ENCODE data around the gene P2RX3. TPM values are rescaled to one million over a fixed set of nuclear protein-coding genes. Genes with fewer than 3 reads are reported as not detected.
"Not testable (repeated sequence)": the region's sequence is repeated elsewhere in the genome, so short reads cannot be mapped to it uniquely, and the experiment has no call there.

Gene P2RX3
- total RNA-seq (1.5 TPM), polyA plus RNA-seq (ENCODE audit: insufficient read depth in 1 of 8, insufficient read length in 8 of 8, low replicate concordance in 1 of 8) (1 to 10 TPM; 1.3 to 5.2 (median 2.5) TPM)
- long read RNA-seq, donor 1: 0 reads
- long read RNA-seq, donor 2: 0 reads
- long read RNA-seq, donor 3: 0 reads
- long read RNA-seq, donor 4: 0 reads
- long read RNA-seq, donor 5: 0 reads
- long read RNA-seq, donor 6, transcript P2RX3-201 (12 exons, 1,831 nt): major isoform, 5 of 5 reads
- long read RNA-seq, donor 6, partial matches to known transcripts: 0 of 5 reads
- long read RNA-seq, donor 6, other reads (novel, unspliced or antisense): 0 of 5 reads
- long read RNA-seq, donor 7: 0 reads
- long read RNA-seq, donor 8: 0 reads
- long read RNA-seq, donor 9: 0 reads
- long read RNA-seq, donor 10, partial matches to known transcripts: 0 of 2 reads
- long read RNA-seq, donor 10, other reads (novel, unspliced or antisense): 0 of 2 reads
- long read RNA-seq, donor 11, partial matches to known transcripts: 0 of 1 reads
- long read RNA-seq, donor 11, other reads (novel, unspliced or antisense): 0 of 1 reads

GRCh38 chr11:57338142-57338541 is at the start of gene P2RX3:
Gene P2RX3, plus strand, starts transcription at chr11:57338352. Its CDS starts 199 bp downstream, at chr11:57338551.
- Histone ChIP-seq H3K9me3 (replicated peaks; ENCODE audit: control insufficient read depth, low read depth, low read length) (no peaks in the 10 kb centered on the region), H3K27ac (ENCODE audit: low read length) (no peak within 1 kb of the TSS), H3K36me3 (ENCODE audit: control insufficient read depth, insufficient read depth, low read length) (peaks cover 13% of the 10 kb centered on the region), H3K27me3 (ENCODE audit: control insufficient read depth, insufficient read depth, low read length) (no peaks in the 10 kb centered on the region), H3K4me3 (ENCODE audit: low read length) (no peak within 1 kb of the TSS), H3K4me1 (ENCODE audit: control insufficient read depth, insufficient read depth, low read length) (peaks cover 27% of the 10 kb centered on the region)
- 40% methylated on average over 1 of the region's 4 CpGs for WGBS (ENCODE audit: insufficient coverage)
- DNase-seq: peak; percentile 86

- WGBS (ENCODE audit: insufficient coverage): 12% methylated on average over 9 of the region's 11 CpGs
- DNase-seq: no peak
- Histone ChIP-seq H3K36me3 (ENCODE audit: control insufficient read depth, insufficient read depth, low read length) (no peaks in the 10 kb centered on the region), H3K4me3 (ENCODE audit: low read length) (no peak overlapping the region), H3K27me3 (ENCODE audit: control insufficient read depth, insufficient read depth, low read length) (no peaks in the 10 kb centered on the region), H3K9me3 (replicated peaks; ENCODE audit: control insufficient read depth, low read depth, low read length) (no peaks in the 10 kb centered on the region), H3K4me1 (ENCODE audit: control insufficient read depth, insufficient read depth, low read length) (peaks cover 22% of the 10 kb centered on the region), H3K27ac (ENCODE audit: low read length) (peak overlapping the region; percentile 18)
Measured at GRCh38 chr11:57288771-57289579, 49.2 kb upstream of the P2RX3 start.

GRCh38 chr11:57290288-57290687 is 47.9 kb upstream of the P2RX3 start:
- Histone ChIP-seq H3K9me3 (replicated peaks; ENCODE audit: control insufficient read depth, low read depth, low read length) (no peaks in the 10 kb centered on the region), H3K27ac (ENCODE audit: low read length) (no peak overlapping the region)
- no CpG with 5 or more reads among the region's 1 CpG for WGBS (ENCODE audit: insufficient coverage)

GRCh38 chr11:57294225-57295131 is 43.7 kb upstream of the P2RX3 start:
- WGBS (ENCODE audit: insufficient coverage): 57% methylated on average over 1 of the region's 2 CpGs
- Histone ChIP-seq H3K36me3 (ENCODE audit: control insufficient read depth, insufficient read depth, low read length) (peaks cover 30% of the 10 kb centered on the region), H3K4me3 (ENCODE audit: low read length) (no peak overlapping the region), H3K9me3 (replicated peaks; ENCODE audit: control insufficient read depth, low read depth, low read length) (peaks cover 5% of the 10 kb centered on the region), H3K27ac (ENCODE audit: low read length) (peak overlapping the region; percentile 51), H3K27me3 (ENCODE audit: control insufficient read depth, insufficient read depth, low read length) (no peaks in the 10 kb centered on the region), H3K4me1 (ENCODE audit: control insufficient read depth, insufficient read depth, low read length) (peaks cover 24% of the 10 kb centered on the region)
- peak; percentile 59 for DNase-seq

More at GRCh38 chr11:57290288-57290687, 47.9 kb upstream of the P2RX3 start:
- no peaks in the 10 kb centered on the region for H3K27me3 ChIP-seq (ENCODE audit: control insufficient read depth, insufficient read depth, low read length)
- H3K4me1 ChIP-seq (ENCODE audit: control insufficient read depth, insufficient read depth, low read length): peaks cover 32% of the 10 kb centered on the region
- peaks cover 4% of the 10 kb centered on the region for H3K36me3 ChIP-seq (ENCODE audit: control insufficient read depth, insufficient read depth, low read length)
- DNase-seq: no peak
- no peak overlapping the region for H3K4me3 ChIP-seq (ENCODE audit: low read length)

- no CpG with 5 or more reads among the region's 3 CpGs for WGBS (ENCODE audit: insufficient coverage)
- peaks cover 47% of the 10 kb centered on the region for H3K36me3 ChIP-seq (ENCODE audit: control insufficient read depth, insufficient read depth, low read length)
- not testable (repeated sequence) for H3K4me3 ChIP-seq (ENCODE audit: low read length); H3K27me3 ChIP-seq (ENCODE audit: control insufficient read depth, insufficient read depth, low read length); DNase-seq; H3K27ac ChIP-seq (ENCODE audit: low read length)
- peaks cover 14% of the 10 kb centered on the region for H3K9me3 ChIP-seq (replicated peaks; ENCODE audit: control insufficient read depth, low read depth, low read length)
- H3K4me1 ChIP-seq (ENCODE audit: control insufficient read depth, insufficient read depth, low read length): peaks cover 24% of the 10 kb centered on the region
Measured at GRCh38 chr11:57296205-57296604, 41.9 kb upstream of the P2RX3 start.

GRCh38 chr11:57297221-57297620 is 40.9 kb upstream of the P2RX3 start:
- Histone ChIP-seq H3K9me3 (replicated peaks; ENCODE audit: control insufficient read depth, low read depth, low read length) (peaks cover 16% of the 10 kb centered on the region), H3K4me3 (ENCODE audit: low read length) (no peak overlapping the region), H3K27ac (ENCODE audit: low read length) (no peak overlapping the region), H3K4me1 (ENCODE audit: control insufficient read depth, insufficient read depth, low read length) (peaks cover 24% of the 10 kb centered on the region), H3K27me3 (ENCODE audit: control insufficient read depth, insufficient read depth, low read length) (no peaks in the 10 kb centered on the region), H3K36me3 (ENCODE audit: control insufficient read depth, insufficient read depth, low read length) (peaks cover 57% of the 10 kb centered on the region)
- DNase-seq: no peak
- 100% methylated on average over 1 of the region's 2 CpGs for whole genome bisulfite sequencing (ENCODE audit: insufficient coverage)

- no peak for DNase-seq
- Histone ChIP-seq H3K27ac (ENCODE audit: low read length) (no peak overlapping the region), H3K9me3 (replicated peaks; ENCODE audit: control insufficient read depth, low read depth, low read length) (peaks cover 16% of the 10 kb centered on the region), H3K4me1 (ENCODE audit: control insufficient read depth, insufficient read depth, low read length) (peaks cover 12% of the 10 kb centered on the region), H3K4me3 (ENCODE audit: low read length) (no peak overlapping the region), H3K27me3 (ENCODE audit: control insufficient read depth, insufficient read depth, low read length) (no peaks in the 10 kb centered on the region), H3K36me3 (ENCODE audit: control insufficient read depth, insufficient read depth, low read length) (peaks cover 77% of the 10 kb centered on the region)
- WGBS (ENCODE audit: insufficient coverage): no CpG with 5 or more reads among the region's 5 CpGs
Measured at GRCh38 chr11:57299150-57299737, 38.9 kb upstream of the P2RX3 start.

GRCh38 chr11:57300785-57301184 is 37.4 kb upstream of the P2RX3 start:
- Histone ChIP-seq H3K4me3 (ENCODE audit: low read length) (no peak overlapping the region), H3K36me3 (ENCODE audit: control insufficient read depth, insufficient read depth, low read length) (peaks cover 83% of the 10 kb centered on the region), H3K9me3 (replicated peaks; ENCODE audit: control insufficient read depth, low read depth, low read length) (peaks cover 16% of the 10 kb centered on the region), H3K27me3 (ENCODE audit: control insufficient read depth, insufficient read depth, low read length) (no peaks in the 10 kb centered on the region), H3K27ac (ENCODE audit: low read length) (no peak overlapping the region), H3K4me1 (ENCODE audit: control insufficient read depth, insufficient read depth, low read length) (peaks cover 10% of the 10 kb centered on the region)
- no peak for DNase-seq
- WGBS (ENCODE audit: insufficient coverage): 88% methylated on average over 10 of the region's 10 CpGs

- H3K27me3 ChIP-seq (ENCODE audit: control insufficient read depth, insufficient read depth, low read length): no peaks in the 10 kb centered on the region
Measured at GRCh38 chr11:57301711-57302423, 36.3 kb upstream of the P2RX3 start.

More at GRCh38 chr11:57301711-57302423, 36.3 kb upstream of the P2RX3 start:
- 95% methylated on average over 24 of the region's 27 CpGs for WGBS (ENCODE audit: insufficient coverage)
- Histone ChIP-seq H3K36me3 (ENCODE audit: control insufficient read depth, insufficient read depth, low read length) (peaks cover 83% of the 10 kb centered on the region), H3K4me3 (ENCODE audit: low read length) (no peak overlapping the region), H3K27ac (ENCODE audit: low read length) (no peak overlapping the region), H3K4me1 (ENCODE audit: control insufficient read depth, insufficient read depth, low read length) (peaks cover 14% of the 10 kb centered on the region), H3K9me3 (replicated peaks; ENCODE audit: control insufficient read depth, low read depth, low read length) (peaks cover 16% of the 10 kb centered on the region)
- DNase-seq: no peak
